ENCODE data around the gene COL6A3.
"Not testable (repeated sequence)": the region's sequence is repeated elsewhere in the genome, so short reads cannot be mapped to it uniquely, and the experiment has no call there.

COL6A3 gene

GRCh38 chr2:237315170-237315828, 98.7 kb downstream of the COL6A3 start:
- no peak for DNase-seq

DNA sequence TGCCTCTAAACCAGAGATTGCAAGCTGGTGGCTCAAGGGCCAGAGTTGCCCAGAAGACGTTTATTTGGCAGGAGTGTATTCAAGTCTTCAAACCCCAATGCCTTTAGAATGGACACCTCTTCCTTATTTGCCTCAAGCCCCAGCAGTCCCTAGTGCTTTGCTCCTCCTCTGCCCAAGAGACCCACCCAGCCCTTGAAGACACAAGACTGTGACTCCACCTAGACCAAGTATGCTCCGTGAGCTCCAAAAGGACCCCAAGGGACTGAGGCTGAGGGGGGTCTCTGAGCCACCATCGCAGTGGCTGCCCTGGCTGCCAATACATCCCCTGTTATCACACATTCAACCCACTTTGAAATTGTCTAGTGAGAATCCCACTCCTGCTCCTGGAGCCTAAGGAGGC, 99.3 kb downstream of the COL6A3 start:
- no peak for DNase-seq

GRCh38 chr2:237314198-237314597, 99.8 kb downstream of the COL6A3 start:
- no peak for DNase-seq

DNA sequence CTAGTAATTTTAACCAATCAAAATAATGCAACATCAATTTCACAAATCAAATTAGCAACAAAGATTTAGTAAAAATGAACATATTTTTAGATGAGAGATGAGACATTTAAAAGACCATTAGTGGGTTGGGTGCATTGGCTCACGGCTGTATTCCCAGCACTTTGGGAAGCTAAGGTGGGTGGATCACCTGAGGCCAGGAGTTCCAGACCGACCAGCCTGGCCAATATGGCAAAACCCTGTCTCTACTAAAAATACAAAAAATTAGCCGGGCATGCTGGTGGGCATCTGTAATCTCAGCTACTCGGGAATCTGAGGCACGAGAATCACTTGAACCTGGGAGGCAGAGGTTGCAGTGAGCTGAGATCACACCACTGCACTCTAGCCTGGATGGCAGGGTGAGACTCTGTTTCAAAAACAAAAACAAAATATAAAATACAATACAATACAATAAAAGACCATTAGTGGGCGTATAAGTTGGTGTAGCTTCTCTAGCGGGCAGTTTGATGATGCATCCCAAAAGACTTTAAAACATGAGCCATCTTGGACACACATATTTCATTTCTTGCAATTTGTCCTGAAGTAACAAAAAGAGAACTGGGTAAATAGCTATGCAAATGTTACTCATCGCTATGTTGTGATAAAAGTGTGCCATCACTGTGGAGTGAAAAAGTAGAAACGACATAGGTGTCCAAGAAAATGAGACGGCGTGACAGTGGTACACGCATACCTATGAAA, 101.8 kb downstream of the COL6A3 start:
- DNase-seq = no peak

- no peak for DNase-seq
Measured at GRCh38 chr2:237310515-237311114, 103.3 kb downstream of the COL6A3 start.

GRCh38 chr2:237309416-237309815, 104.5 kb downstream of the COL6A3 start:
- no peak for DNase-seq

DNA sequence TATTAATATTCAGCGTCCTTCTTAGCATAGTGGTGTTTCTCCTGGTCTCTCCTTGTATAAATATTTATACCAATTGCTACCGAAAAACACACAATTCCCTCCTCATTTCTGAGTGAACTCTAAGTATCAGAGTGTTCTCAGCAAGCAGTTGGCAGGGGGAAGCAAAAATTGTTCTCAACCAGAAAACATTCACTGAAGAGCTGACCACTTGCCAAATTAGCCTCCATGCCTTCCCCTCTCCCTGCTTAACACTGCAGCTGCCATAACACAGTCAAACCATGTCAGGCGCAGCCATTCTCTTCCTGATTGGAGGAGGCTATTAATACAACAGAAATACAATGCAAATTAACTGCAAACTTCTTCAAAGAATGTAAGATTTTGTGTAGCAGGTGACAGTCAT, 105.0 kb downstream of the COL6A3 start:
- DNase-seq = no peak

DNA sequence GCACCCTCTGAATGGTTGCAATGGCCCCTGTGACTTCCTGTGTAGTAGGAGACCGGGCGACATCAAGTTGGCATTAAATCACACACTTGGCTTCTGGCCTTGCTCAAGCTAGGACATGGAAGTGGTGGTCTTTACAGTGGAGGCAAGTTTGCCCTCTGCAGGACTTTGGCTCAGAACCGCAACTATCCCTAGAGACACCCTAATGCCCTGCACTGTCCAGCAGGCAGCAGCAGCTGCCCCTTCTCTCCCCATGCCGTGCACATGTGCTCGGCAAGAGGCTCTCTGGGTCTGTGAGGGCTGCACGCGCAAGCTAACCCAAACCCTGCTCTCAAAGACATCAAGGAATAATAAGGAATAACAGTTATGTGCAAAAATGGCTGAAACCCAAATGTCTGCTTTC, 106.5 kb downstream of the COL6A3 start:
- DNase-seq = no peak

DNA sequence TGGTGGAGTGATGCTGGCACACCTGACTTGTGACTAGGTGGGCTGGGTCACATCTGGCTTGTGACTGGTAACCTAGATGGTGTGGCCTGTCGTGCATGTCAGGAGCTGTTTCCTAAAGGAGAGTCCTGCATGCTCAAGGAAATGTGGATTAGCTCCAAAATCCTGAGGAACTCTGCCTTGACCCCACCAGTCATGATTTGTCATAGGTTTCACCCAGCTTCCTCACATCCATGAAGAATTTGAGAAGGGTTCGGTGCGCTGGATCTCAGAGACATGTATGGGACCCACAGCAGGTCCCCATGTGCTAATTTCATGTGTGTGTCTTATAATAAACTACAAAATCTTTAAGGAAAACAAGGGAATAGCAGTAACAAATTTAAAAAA, 107.2 kb downstream of the COL6A3 start:
- no peak for DNase-seq

DNA sequence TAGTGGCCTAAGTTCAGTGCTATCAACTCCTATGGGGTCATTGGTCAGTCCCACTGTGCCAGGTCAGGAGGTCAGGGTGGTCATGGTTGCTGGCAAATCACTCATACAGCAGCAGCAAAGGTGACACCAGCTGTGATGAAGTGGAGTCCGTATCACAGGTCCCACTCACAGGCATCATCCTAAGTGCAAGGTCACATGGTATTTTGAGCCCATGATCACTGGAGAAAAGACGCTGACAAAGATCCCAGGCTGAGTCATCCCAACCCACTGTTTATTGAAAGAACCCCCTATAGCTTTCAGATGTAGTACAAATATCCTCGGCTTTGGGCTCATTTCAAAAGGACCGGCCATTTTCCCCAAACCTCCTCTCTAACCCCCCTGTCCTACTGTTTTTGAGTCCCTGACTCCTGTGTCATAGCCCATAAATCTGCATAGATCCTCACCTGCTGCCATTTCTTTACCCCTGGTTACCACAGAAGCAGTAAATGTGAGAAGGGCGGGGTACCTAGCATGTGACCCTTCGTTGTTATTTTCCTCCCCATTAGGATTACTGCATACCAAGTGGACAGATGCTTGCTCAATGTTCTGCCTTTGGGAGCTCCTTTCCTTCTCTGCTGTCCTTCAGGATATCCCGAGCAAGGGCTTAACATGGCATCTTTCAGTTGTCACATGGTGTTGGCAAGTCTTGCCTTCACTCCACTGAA, 107.7 kb downstream of the COL6A3 start:
- DNase-seq = no peak

GRCh38 chr2:237305579-237305978, 108.4 kb downstream of the COL6A3 start:
- no peak for DNase-seq

DNA sequence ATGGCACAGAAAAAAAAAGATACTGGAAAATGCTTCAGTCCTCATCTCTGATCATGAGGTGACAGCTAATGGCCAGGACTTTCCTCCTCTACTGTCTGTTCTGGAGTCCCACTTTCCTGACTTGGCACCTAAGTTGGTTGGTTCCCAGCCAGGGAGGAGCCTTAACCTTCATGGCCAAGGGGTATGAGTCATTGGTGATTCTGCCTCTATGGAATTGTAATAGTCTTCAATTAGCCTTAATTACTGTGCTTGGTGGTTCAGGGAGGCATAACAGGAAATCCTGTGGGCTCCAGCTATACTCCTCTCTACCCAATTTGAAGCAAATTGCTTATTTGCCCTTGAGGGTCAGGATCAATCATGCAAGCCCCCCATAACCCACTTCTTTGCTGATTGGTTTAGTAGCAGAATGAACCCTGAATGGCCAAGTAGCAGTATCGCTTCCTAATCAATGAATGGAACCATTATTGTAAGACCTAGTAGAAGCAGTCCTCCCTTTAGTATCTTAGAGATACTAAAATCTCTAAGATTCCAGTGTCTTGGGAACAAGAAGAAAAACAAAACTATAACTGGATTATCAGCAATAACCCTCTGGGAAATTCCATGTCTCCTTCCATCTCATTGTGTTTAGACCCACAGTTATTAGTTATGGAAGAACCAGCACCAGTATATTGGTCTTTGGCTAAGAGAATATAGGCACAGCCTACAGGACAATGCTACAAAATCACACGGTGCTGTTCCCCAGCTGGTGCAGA, 109.0 kb downstream of the COL6A3 start:
- no peak for DNase-seq

- DNase-seq = not testable (repeated sequence)
Measured at GRCh38 chr2:237303244-237303643, 110.7 kb downstream of the COL6A3 start.

DNA sequence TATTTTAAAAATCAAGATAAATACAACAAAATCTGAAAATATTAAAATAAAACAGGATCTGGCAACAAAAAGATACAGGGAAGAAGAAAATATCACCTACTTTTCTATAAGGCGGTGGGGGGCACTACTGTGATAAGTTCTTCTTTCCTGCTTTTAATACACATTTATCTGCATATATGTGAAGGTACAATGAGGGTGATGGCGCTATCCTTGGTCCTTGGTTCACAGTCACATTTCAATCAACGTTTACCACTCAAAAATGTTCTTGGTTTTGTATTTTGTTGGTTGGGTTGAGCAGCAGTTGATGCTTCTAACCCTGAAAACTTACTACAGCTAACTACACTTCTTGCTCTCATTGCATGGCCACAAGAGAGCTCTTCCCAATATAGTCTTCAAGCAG, 112.4 kb downstream of the COL6A3 start:
- no peak for DNase-seq

DNA sequence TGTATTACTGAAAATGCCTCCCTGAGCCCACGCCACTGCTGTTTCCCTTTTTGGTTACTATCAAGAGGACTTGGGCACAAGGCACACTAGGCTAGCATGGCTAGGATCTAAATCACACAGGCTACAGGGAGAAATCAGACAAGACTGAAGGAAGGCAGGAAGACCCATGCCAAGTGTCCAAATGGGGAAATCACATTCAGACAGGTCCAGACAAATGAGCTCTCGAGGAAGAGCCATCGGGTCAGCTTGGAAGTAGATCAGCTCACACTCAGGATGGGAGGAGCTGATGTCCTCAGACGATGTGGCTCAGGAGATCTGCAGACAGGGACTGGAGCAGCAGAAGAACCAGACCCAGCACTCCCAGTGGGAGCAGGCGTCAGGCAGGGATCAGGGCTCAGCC, 113.2 kb downstream of the COL6A3 start:
- no peak for DNase-seq

- DNase-seq = no peak
Measured at GRCh38 chr2:237299906-237300305, 114.1 kb downstream of the COL6A3 start.

GRCh38 chr2:237298151-237299118, 115.5 kb downstream of the COL6A3 start:
- no peak for DNase-seq

DNA sequence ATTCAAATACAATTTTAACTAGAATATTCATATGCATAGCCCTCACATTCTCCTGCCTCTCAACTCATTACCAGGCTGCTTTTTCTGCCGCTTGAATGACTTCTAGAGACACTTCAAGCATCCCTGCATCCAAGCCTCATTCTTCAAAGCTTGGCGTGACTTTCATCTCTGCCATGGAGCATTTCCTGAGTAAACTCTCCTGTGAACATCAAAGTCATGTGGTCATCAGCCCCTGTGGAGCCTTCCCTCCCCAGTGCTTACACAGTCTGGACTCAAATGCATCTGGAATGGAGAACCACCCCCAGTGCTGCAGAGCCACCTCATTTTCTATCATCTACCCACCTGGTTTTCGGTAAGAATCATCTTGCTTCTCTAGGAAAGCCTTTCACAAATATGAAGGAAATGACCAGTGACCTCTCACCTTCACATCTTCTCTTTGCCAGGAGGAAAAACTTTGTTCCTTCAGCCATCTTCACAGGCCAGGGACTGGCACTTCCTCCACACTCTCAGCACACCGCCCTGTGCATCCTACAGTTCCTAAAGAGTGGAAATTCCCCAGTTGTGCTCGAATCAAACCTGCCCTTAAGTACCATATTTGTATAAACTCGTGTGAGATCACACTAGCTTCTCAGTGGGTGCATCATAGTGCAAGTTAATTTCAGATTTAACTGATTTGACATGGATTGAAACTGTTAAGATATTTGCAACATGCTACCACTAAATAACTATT, 116.4 kb downstream of the COL6A3 start:
- DNase-seq = no peak

GRCh38 chr2:237296756-237297155, 117.2 kb downstream of the COL6A3 start:
- DNase-seq = no peak

GRCh38 chr2:237295889-237296480, 118.0 kb downstream of the COL6A3 start:
- DNase-seq = no peak

Measured in effector CD8-positive, alpha-beta T cell (primary cell).